A673 (cell line): ENCODE measurements around the gene GMPPB.

Experiments used
- CTCF ChIP-seq: fragments of 300-800, 200-600 bp; sonication (generic); conservative IDR thresholded peaks from 2 replicates; pipeline ENCODE4 v1.5.1; 2017; ENCODE audit warnings: low read depth, mild to moderate bottlenecking, antibody characterized with exemption, low read length, moderate library complexity, mixed read lengths
- EZH2 ChIP-seq: fragments of 200-600 bp; sonication (generic); IDR thresholded peaks from 2 replicates; pipeline ENCODE4 v1.6.1; 2017; ENCODE audit warnings: borderline replicate concordance, low read depth, mild to moderate bottlenecking, mixed read lengths, antibody characterized with exemption, low read length; ENCODE audit not compliant: poor library complexity, severe bottlenecking

DNA sequence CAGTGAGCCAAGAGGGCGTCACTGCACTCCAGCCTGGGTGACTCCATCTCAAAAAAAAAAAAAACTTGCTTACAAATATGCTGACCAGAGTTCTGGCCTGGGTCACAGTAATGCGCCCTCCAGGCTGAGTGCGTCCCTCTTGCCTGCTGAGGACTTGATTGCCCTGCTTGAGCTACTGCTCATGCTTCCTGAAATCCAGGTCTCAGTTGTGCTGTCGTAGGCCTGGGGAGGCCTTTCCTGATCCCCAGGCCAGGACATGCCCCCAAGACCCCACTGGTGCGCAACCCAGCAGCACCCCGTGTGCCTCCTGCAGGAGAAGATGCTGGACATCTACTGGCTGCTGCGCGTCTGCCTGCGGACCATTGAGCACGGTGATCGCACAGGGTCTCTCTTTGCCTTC, 11.6 kb downstream of the GMPPB start:
- no peak for TF ChIP-seq CTCF
- no peak for TF ChIP-seq EZH2
